Measurements from ENCODE around the gene EHD1. TPM values are rescaled to one million over a fixed set of nuclear protein-coding genes. Genes with fewer than 3 reads are reported as not detected.
"Not testable (repeated sequence)": the region's sequence is repeated elsewhere in the genome, so short reads cannot be mapped to it uniquely, and the experiment has no call there.

EHD1 gene
- total and polyA plus RNA-seq, 3 donors from 2014 or later: 230 to 455 (median 328) TPM

- Histone ChIP-seq H3K27me3 (no peaks in the 10 kb centered on the region), H3K36me3 (ENCODE audit: low read depth, missing control alignments) (no peaks in the 10 kb centered on the region), H3K4me3 (no peak overlapping the region), H3K9me3 (no peaks in the 10 kb centered on the region), H3K27ac (no peak overlapping the region), H3K4me1 (peaks cover 8% of the 10 kb centered on the region)
- 87 to 90% methylated on average over 11 to 19 of the region's 19 CpGs for WGBS, 2 donors
- intact Hi-C loops (cut with DNase I; ENCODE audit: low total_unique reads): loop anchor here (5.0 to 10.0 kb wide), 2 partner anchors 43 to 165 kb away; partner anchors contain the start of gene ARL2
- TF ChIP-seq CTCF (IDR thresholded peaks at IDR 0.05) (no peak), POLR2A (IDR thresholded peaks at IDR 0.05) (no peak)
- DNase-seq: no peak
Measured at GRCh38 chr11:64849598-64850356, 28.6 kb downstream of the EHD1 start.

- Histone ChIP-seq H3K27me3 (no peaks in the 10 kb centered on the region), H3K9me3 (no peaks in the 10 kb centered on the region), H3K27ac (no peak overlapping the region), H3K36me3 (ENCODE audit: low read depth, missing control alignments) (no peaks in the 10 kb centered on the region), H3K4me1 (peaks cover 6% of the 10 kb centered on the region), H3K4me3 (no peak overlapping the region)
- intact Hi-C loops (cut with DNase I; ENCODE audit: low total_unique reads): loop anchor here (5.0 to 10.0 kb wide), 2 partner anchors 43 to 166 kb away; partner anchors contain the start of gene ARL2
- 78 to 82% methylated on average over 2 to 13 of the region's 16 CpGs for WGBS, 2 donors
- TF ChIP-seq POLR2A (IDR thresholded peaks at IDR 0.05): no peak
- no peak for TF ChIP-seq CTCF (IDR thresholded peaks at IDR 0.05)
- no peak for DNase-seq
Measured at GRCh38 chr11:64848826-64849597, 29.4 kb downstream of the EHD1 start.

GRCh38 chr11:64848214-64848825, 30.1 kb downstream of the EHD1 start:
- TF ChIP-seq CTCF (IDR thresholded peaks at IDR 0.05): no peak
- no peak for TF ChIP-seq POLR2A (IDR thresholded peaks at IDR 0.05)
- peaks cover 6% of the 10 kb centered on the region for H3K4me1 ChIP-seq
- intact Hi-C loops (cut with DNase I; ENCODE audit: low total_unique reads): loop anchor here (5.0 to 10.0 kb wide), 2 partner anchors 44 to 166 kb away; partner anchors contain the start of gene ARL2

GRCh38 chr11:64846998-64847666, 31.3 kb downstream of the EHD1 start:
- Histone ChIP-seq H3K27ac (no peak overlapping the region), H3K27me3 (no peaks in the 10 kb centered on the region), H3K9me3 (no peaks in the 10 kb centered on the region), H3K36me3 (ENCODE audit: low read depth, missing control alignments) (no peaks in the 10 kb centered on the region), H3K4me3 (no peak overlapping the region), H3K4me1 (peaks cover 6% of the 10 kb centered on the region)
- WGBS, 2 donors: 33 to 47% methylated on average over 8 to 13 of the region's 13 CpGs
- TF ChIP-seq CTCF (IDR thresholded peaks at IDR 0.05): peak; percentile 94 to 98 (median 94)
- TF ChIP-seq POLR2A (IDR thresholded peaks at IDR 0.05): no peak
- intact Hi-C loops (cut with DNase I; ENCODE audit: low total_unique reads): loop anchor here (5.0 to 10.0 kb wide), 2 partner anchors 45 to 168 kb away; partner anchors contain the start of gene ARL2
- DNase-seq: peak; percentile 92

More at GRCh38 chr11:64848214-64848825, 30.1 kb downstream of the EHD1 start:
- no peaks in the 10 kb centered on the region for H3K27me3 ChIP-seq
- no peaks in the 10 kb centered on the region for H3K36me3 ChIP-seq (ENCODE audit: low read depth, missing control alignments)
- H3K27ac ChIP-seq: no peak overlapping the region
- no peak for DNase-seq
- no peak overlapping the region for H3K4me3 ChIP-seq
- H3K9me3 ChIP-seq: no peaks in the 10 kb centered on the region
- WGBS, 2 donors: 85% methylated on average over 4 to 6 of the region's 6 CpGs

- not testable (repeated sequence) for H3K4me1 ChIP-seq; H3K36me3 ChIP-seq (ENCODE audit: low read depth, missing control alignments); H3K27me3 ChIP-seq; H3K27ac ChIP-seq; H3K4me3 ChIP-seq; H3K9me3 ChIP-seq; DNase-seq
- 84 to 87% methylated on average over 8 of the region's 8 CpGs for WGBS, 2 donors
- intact Hi-C loops (cut with DNase I; ENCODE audit: low total_unique reads): loop anchor here (5.0 to 10.0 kb wide), 2 partner anchors 47 to 169 kb away; partner anchors contain the start of gene ARL2
Measured at GRCh38 chr11:64845776-64846129, 32.7 kb downstream of the EHD1 start.

Measured in testis (tissue), 3 donors.